Measurements from ENCODE around the gene C1QL4.
"Not testable (repeated sequence)": the region's sequence is repeated elsewhere in the genome, so short reads cannot be mapped to it uniquely, and the experiment has no call there.

C1QL4 gene

DNA sequence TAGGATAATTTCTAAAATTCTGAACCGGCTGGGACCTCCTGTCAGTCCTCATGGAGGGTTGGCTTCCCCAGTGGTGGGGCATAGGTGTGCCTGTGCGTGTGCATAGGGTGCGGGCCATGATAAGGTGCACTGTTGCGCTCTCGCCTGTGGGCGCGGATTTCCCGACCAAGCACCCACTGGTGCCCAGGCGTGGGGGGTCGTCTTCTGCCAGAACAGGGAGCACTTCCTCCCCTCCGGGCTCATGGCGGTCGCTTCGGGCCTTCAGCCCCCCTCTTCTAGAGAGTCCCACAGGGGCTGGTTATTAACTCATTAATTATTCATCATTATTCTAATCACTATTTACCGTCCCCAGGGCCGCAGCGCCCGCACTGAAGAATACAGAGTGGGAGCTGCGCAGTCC lies 2.8 kb downstream of the C1QL4 start:
- no peak for ATAC-seq (ENCODE audit: insufficient read depth, low read depth)
- no peak overlapping the region for H3K4me3 ChIP-seq (ENCODE audit: low read depth in 1 of 2, low read length in 2 of 2)
- H3K36me3 ChIP-seq (ENCODE audit: insufficient read depth, low read length), result peaks cover 25% of the 10 kb centered on the region
- DNase-seq, result no peak
- no peak overlapping the region for H2AFZ ChIP-seq (ENCODE audit: low read depth, low read length)
- H3K9ac ChIP-seq (ENCODE audit: low read depth, low read length), result no peak overlapping the region
- H3K27me3 ChIP-seq (ENCODE audit: insufficient read depth, low read length, poor library complexity), result no peaks in the 10 kb centered on the region
- H3K9me3 ChIP-seq (ENCODE audit: insufficient read depth, low read length, severe bottlenecking), result no peaks in the 10 kb centered on the region
- TF ChIP-seq EZH2 (IDR thresholded peaks at IDR 0.05; ENCODE audit: borderline replicate concordance, low read depth, low read length, severe bottlenecking), result no peak
- TF ChIP-seq, protein P1, sequence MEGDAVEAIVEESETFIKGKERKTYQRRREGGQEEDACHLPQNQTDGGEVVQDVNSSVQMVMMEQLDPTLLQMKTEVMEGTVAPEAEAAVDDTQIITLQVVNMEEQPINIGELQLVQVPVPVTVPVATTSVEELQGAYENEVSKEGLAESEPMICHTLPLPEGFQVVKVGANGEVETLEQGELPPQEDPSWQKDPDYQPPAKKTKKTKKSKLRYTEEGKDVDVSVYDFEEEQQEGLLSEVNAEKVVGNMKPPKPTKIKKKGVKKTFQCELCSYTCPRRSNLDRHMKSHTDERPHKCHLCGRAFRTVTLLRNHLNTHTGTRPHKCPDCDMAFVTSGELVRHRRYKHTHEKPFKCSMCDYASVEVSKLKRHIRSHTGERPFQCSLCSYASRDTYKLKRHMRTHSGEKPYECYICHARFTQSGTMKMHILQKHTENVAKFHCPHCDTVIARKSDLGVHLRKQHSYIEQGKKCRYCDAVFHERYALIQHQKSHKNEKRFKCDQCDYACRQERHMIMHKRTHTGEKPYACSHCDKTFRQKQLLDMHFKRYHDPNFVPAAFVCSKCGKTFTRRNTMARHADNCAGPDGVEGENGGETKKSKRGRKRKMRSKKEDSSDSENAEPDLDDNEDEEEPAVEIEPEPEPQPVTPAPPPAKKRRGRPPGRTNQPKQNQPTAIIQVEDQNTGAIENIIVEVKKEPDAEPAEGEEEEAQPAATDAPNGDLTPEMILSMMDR (IDR thresholded peaks at IDR 0.05; ENCODE audit: borderline replicate concordance, extremely low read depth, low read length, poor library complexity, severe bottlenecking), result no peak
- peaks cover 4% of the 10 kb centered on the region; the same call in 1 of the 2 replicates for H4K20me1 ChIP-seq (ENCODE audit: insufficient read depth, low read length)
- no peak overlapping the region for H3K4me2 ChIP-seq (ENCODE audit: insufficient read depth, low read length)
- H3K79me2 ChIP-seq (ENCODE audit: insufficient read depth, low read length), result no peaks in the 10 kb centered on the region
- no peak overlapping the region for H3K27ac ChIP-seq (ENCODE audit: low read length)
- peaks cover 13% of the 10 kb centered on the region for H3K4me1 ChIP-seq (ENCODE audit: insufficient read depth, low read length)

DNA sequence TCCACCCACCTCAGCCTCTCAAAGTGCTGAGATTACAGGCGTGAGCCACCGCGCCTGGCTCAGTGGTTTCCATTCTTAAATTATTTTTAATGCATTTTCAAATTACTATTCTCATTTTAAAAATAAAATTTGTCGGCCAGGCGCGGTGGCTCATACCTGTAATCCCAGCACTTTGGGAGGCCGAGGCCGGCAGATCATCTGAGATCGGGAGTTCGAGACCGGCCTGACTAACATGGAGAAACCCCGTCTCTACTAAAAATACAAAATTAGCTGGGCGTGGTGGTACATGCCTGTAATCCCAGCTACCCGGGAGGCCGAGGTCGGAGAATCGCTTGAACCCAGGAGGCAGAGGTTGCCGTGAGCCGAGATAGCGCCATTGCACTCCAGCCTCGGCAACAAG lies 3.2 kb downstream of the C1QL4 start:
- H3K36me3 ChIP-seq (ENCODE audit: insufficient read depth, low read length), result peaks cover 29% of the 10 kb centered on the region
- not testable (repeated sequence) for ATAC-seq (ENCODE audit: insufficient read depth, low read depth); H2AFZ ChIP-seq (ENCODE audit: low read depth, low read length); H3K79me2 ChIP-seq (ENCODE audit: insufficient read depth, low read length); H3K4me2 ChIP-seq (ENCODE audit: insufficient read depth, low read length); H4K20me1 ChIP-seq (ENCODE audit: insufficient read depth, low read length); H3K9me3 ChIP-seq (ENCODE audit: insufficient read depth, low read length, severe bottlenecking); H3K27ac ChIP-seq (ENCODE audit: low read length); H3K9ac ChIP-seq (ENCODE audit: low read depth, low read length); H3K4me3 ChIP-seq (ENCODE audit: low read depth in 1 of 2, low read length in 2 of 2); H3K27me3 ChIP-seq (ENCODE audit: insufficient read depth, low read length, poor library complexity); DNase-seq
- H3K4me1 ChIP-seq (ENCODE audit: insufficient read depth, low read length), result peaks cover 13% of the 10 kb centered on the region

DNA sequence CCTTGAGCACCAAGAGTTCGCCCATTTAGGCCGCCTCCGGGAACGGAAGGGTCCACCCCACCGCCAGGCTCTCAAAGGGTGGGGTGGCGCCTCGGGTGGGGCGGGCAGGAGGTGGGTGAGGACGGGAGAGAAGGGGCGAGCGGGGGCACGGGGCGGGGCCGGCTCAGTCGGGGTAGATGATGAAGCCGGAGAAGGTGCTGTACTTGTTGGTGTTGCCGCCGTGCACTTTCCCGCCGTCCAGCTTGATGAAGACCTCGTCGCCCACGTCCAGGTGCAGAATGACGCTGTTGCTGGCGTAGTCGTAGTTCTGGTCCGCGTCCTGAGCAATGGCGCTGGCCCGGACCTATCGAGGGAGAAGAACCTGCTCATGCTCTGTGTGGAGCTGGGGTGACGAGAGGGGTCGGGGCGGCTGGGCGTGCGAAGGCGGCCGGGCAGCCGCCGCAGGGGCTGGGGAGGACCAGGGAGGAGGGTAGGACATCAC lies 4.1 kb downstream of the C1QL4 start:
- H4K20me1 ChIP-seq (ENCODE audit: insufficient read depth, low read length), result peaks cover 7% of the 10 kb centered on the region; the same call in 1 of the 2 replicates
- TF ChIP-seq, protein P1 (IDR thresholded peaks at IDR 0.05; ENCODE audit: borderline replicate concordance, extremely low read depth, low read length, poor library complexity, severe bottlenecking), result no peak
- no peak for TF ChIP-seq EZH2 (IDR thresholded peaks at IDR 0.05; ENCODE audit: borderline replicate concordance, low read depth, low read length, severe bottlenecking)
- H3K79me2 ChIP-seq (ENCODE audit: insufficient read depth, low read length), result no peaks in the 10 kb centered on the region
- no peaks in the 10 kb centered on the region for H3K27me3 ChIP-seq (ENCODE audit: insufficient read depth, low read length, poor library complexity)
- DNase-seq (no peak), ATAC-seq (ENCODE audit: insufficient read depth, low read depth) (no peak)
- no peak overlapping the region for H3K4me3 ChIP-seq (ENCODE audit: low read depth in 1 of 2, low read length in 2 of 2)
- no peaks in the 10 kb centered on the region for H3K9me3 ChIP-seq (ENCODE audit: insufficient read depth, low read length, severe bottlenecking)
- no peak overlapping the region for H3K9ac ChIP-seq (ENCODE audit: low read depth, low read length)
- no peak overlapping the region for H3K27ac ChIP-seq (ENCODE audit: low read length)
- H3K4me2 ChIP-seq (ENCODE audit: insufficient read depth, low read length), result no peak overlapping the region
- peaks cover 35% of the 10 kb centered on the region for H3K36me3 ChIP-seq (ENCODE audit: insufficient read depth, low read length)
- H3K4me1 ChIP-seq (ENCODE audit: insufficient read depth, low read length), result peaks cover 13% of the 10 kb centered on the region
- no peak overlapping the region for H2AFZ ChIP-seq (ENCODE audit: low read depth, low read length)

DNA sequence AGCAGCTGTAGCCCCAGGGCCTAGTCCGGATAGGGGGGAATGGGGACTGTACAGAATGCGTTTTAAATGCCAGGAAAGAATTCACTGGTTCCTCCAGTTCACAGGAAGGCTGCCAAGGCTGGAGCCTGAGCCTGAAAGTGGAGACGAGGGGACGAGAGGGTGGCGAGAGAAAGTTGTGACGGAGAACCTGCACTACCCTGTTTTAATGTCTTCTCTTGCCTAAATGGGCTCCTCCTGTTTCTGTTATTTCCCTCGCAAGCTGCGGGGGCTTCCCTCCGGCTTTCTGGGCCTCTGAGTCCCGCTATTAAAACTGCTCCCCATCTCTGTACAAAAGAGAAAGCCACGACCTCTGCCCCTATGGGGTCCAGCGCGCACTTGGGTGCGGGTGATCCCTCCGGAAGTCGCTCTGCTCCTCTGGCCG lies 4.5 kb downstream of the C1QL4 start:
- H3K9me3 ChIP-seq (ENCODE audit: insufficient read depth, low read length, severe bottlenecking), result no peaks in the 10 kb centered on the region
- no peak overlapping the region for H3K4me3 ChIP-seq (ENCODE audit: low read depth in 1 of 2, low read length in 2 of 2)
- H3K79me2 ChIP-seq (ENCODE audit: insufficient read depth, low read length), result no peaks in the 10 kb centered on the region
- H3K27ac ChIP-seq (ENCODE audit: low read length), result no peak overlapping the region
- peaks cover 7% of the 10 kb centered on the region; the same call in 1 of the 2 replicates for H4K20me1 ChIP-seq (ENCODE audit: insufficient read depth, low read length)
- H2AFZ ChIP-seq (ENCODE audit: low read depth, low read length), result no peak overlapping the region
- H3K9ac ChIP-seq (ENCODE audit: low read depth, low read length), result no peak overlapping the region
- H3K27me3 ChIP-seq (ENCODE audit: insufficient read depth, low read length, poor library complexity), result no peaks in the 10 kb centered on the region
- TF ChIP-seq EZH2 (IDR thresholded peaks at IDR 0.05; ENCODE audit: borderline replicate concordance, low read depth, low read length, severe bottlenecking), result no peak
- TF ChIP-seq, protein P1 (IDR thresholded peaks at IDR 0.05; ENCODE audit: borderline replicate concordance, extremely low read depth, low read length, poor library complexity, severe bottlenecking), result no peak
- H3K4me2 ChIP-seq (ENCODE audit: insufficient read depth, low read length), result no peak overlapping the region
- ATAC-seq (ENCODE audit: insufficient read depth, low read depth) (no peak), DNase-seq (no peak)
- peaks cover 40% of the 10 kb centered on the region for H3K36me3 ChIP-seq (ENCODE audit: insufficient read depth, low read length)
- peaks cover 10% of the 10 kb centered on the region for H3K4me1 ChIP-seq (ENCODE audit: insufficient read depth, low read length)
